Measurements from ENCODE around the gene JARID2.

Gene JARID2

GRCh38 chr6:15544321-15544900 is 298.5 kb downstream of the JARID2 start:
- no peak overlapping the region for H3K27ac Mint-ChIP-seq
- ATAC-seq (replicated peaks) (no peak), DNase-seq (no peak)
- H3K4me3 Mint-ChIP-seq: no peak overlapping the region
- H3K27me3 Mint-ChIP-seq: no peaks in the 10 kb centered on the region
- H3K36me3 Mint-ChIP-seq (ENCODE audit: insufficient read depth): peaks cover 7% of the 10 kb centered on the region
- peaks cover 4 to 17% of the 10 kb centered on the region in 2 donors for H3K4me1 Mint-ChIP-seq (ENCODE audit: low read depth in 2 of 2)
- no peaks in the 10 kb centered on the region for H3K9me3 Mint-ChIP-seq

- DNase-seq (no peak), ATAC-seq (replicated peaks) (no peak)
- Mint-ChIP-seq H3K27me3 (no peaks in the 10 kb centered on the region), H3K4me3 (no peak overlapping the region), H3K9me3 (no peaks in the 10 kb centered on the region), H3K36me3 (ENCODE audit: insufficient read depth) (no peaks in the 10 kb centered on the region), H3K27ac (no peak overlapping the region), H3K4me1 (ENCODE audit: low read depth in 2 of 2) (peaks cover 5 to 12% of the 10 kb centered on the region in 2 donors)
Observed at GRCh38 chr6:15546591-15546990, 300.7 kb downstream of the JARID2 start.

GRCh38 chr6:15547400-15547799 is 301.5 kb downstream of the JARID2 start:
- peaks cover 10 to 17% of the 10 kb centered on the region in 2 donors for H3K4me1 Mint-ChIP-seq (ENCODE audit: low read depth in 2 of 2)
- H3K9me3 Mint-ChIP-seq: no peaks in the 10 kb centered on the region
- ATAC-seq (replicated peaks): no peak
- no peaks in the 10 kb centered on the region for H3K36me3 Mint-ChIP-seq (ENCODE audit: insufficient read depth)
- H3K27me3 Mint-ChIP-seq: no peaks in the 10 kb centered on the region
- no peak overlapping the region for H3K27ac Mint-ChIP-seq
- DNase-seq: no peak
- H3K4me3 Mint-ChIP-seq: no peak overlapping the region

GRCh38 chr6:15549371-15549770 is 303.5 kb downstream of the JARID2 start:
- no peak for DNase-seq
- no peak overlapping the region for H3K4me3 Mint-ChIP-seq
- H3K27me3 Mint-ChIP-seq: no peaks in the 10 kb centered on the region
- no peaks in the 10 kb centered on the region for H3K36me3 Mint-ChIP-seq (ENCODE audit: insufficient read depth)
- no peak for ATAC-seq (replicated peaks)
- peaks cover 11 to 29% of the 10 kb centered on the region in 2 donors for H3K4me1 Mint-ChIP-seq (ENCODE audit: low read depth in 2 of 2)
- no peak overlapping the region for H3K27ac Mint-ChIP-seq
- no peaks in the 10 kb centered on the region for H3K9me3 Mint-ChIP-seq

GRCh38 chr6:15550546-15551123 is 304.8 kb downstream of the JARID2 start:
- Mint-ChIP-seq H3K9me3 (no peaks in the 10 kb centered on the region), H3K4me1 (ENCODE audit: low read depth in 2 of 2) (peaks cover 13 to 31% of the 10 kb centered on the region in 2 donors), H3K36me3 (ENCODE audit: insufficient read depth) (no peaks in the 10 kb centered on the region), H3K27me3 (no peaks in the 10 kb centered on the region), H3K27ac (peak overlapping the region in 1 of 2 donors; percentile 30), H3K4me3 (no peak overlapping the region)
- DNase-seq: no peak
- ATAC-seq (replicated peaks): no peak

- H3K4me1 Mint-ChIP-seq (ENCODE audit: low read depth in 2 of 2): peaks cover 13 to 31% of the 10 kb centered on the region in 2 donors
- DNase-seq: no peak
- no peak for ATAC-seq (replicated peaks)
- H3K9me3 Mint-ChIP-seq: no peaks in the 10 kb centered on the region
- no peak overlapping the region for H3K4me3 Mint-ChIP-seq
- no peaks in the 10 kb centered on the region for H3K27me3 Mint-ChIP-seq
- H3K36me3 Mint-ChIP-seq (ENCODE audit: insufficient read depth): no peaks in the 10 kb centered on the region
- peak overlapping the region in 1 of 2 donors; percentile 30 for H3K27ac Mint-ChIP-seq
Observed at GRCh38 chr6:15551262-15551661, 305.4 kb downstream of the JARID2 start.

- no peak for ATAC-seq (replicated peaks)
- H3K27ac Mint-ChIP-seq: no peak overlapping the region
- H3K36me3 Mint-ChIP-seq (ENCODE audit: insufficient read depth): no peaks in the 10 kb centered on the region
- H3K27me3 Mint-ChIP-seq: no peaks in the 10 kb centered on the region
- H3K4me3 Mint-ChIP-seq: no peak overlapping the region
- H3K9me3 Mint-ChIP-seq: no peaks in the 10 kb centered on the region
- H3K4me1 Mint-ChIP-seq (ENCODE audit: low read depth in 2 of 2): peaks cover 15 to 34% of the 10 kb centered on the region in 2 donors
- DNase-seq: no peak
Observed at GRCh38 chr6:15551798-15552197, 305.9 kb downstream of the JARID2 start.

GRCh38 chr6:15553031-15553430 is 307.2 kb downstream of the JARID2 start:
- H3K4me1 Mint-ChIP-seq (ENCODE audit: low read depth in 2 of 2): peaks cover 16 to 36% of the 10 kb centered on the region in 2 donors
- H3K27ac Mint-ChIP-seq: no peak overlapping the region
- no peak for ATAC-seq (replicated peaks)

GRCh38 chr6:15553736-15554294 is 307.9 kb downstream of the JARID2 start:
- no peak overlapping the region for H3K4me3 Mint-ChIP-seq
- H3K4me1 Mint-ChIP-seq (ENCODE audit: low read depth in 2 of 2): peaks cover 16 to 36% of the 10 kb centered on the region in 2 donors
- no peak for ATAC-seq (replicated peaks)

More at GRCh38 chr6:15553031-15553430, 307.2 kb downstream of the JARID2 start:
- DNase-seq: no peak
- Mint-ChIP-seq H3K27me3 (no peaks in the 10 kb centered on the region), H3K36me3 (ENCODE audit: insufficient read depth) (no peaks in the 10 kb centered on the region), H3K4me3 (no peak overlapping the region), H3K9me3 (no peaks in the 10 kb centered on the region)

GRCh38 chr6:15554728-15555100 is 308.8 kb downstream of the JARID2 start:
- Mint-ChIP-seq H3K27me3 (no peaks in the 10 kb centered on the region), H3K4me3 (no peak overlapping the region), H3K36me3 (ENCODE audit: insufficient read depth) (no peaks in the 10 kb centered on the region), H3K9me3 (no peaks in the 10 kb centered on the region), H3K4me1 (ENCODE audit: low read depth in 2 of 2) (peaks cover 16 to 36% of the 10 kb centered on the region in 2 donors), H3K27ac (peak overlapping the region in 1 of 2 donors; percentile 17)
- no peak for DNase-seq
- ATAC-seq (replicated peaks): no peak

More at GRCh38 chr6:15553736-15554294, 307.9 kb downstream of the JARID2 start:
- Mint-ChIP-seq H3K27me3 (no peaks in the 10 kb centered on the region), H3K27ac (no peak overlapping the region), H3K36me3 (ENCODE audit: insufficient read depth) (no peaks in the 10 kb centered on the region), H3K9me3 (no peaks in the 10 kb centered on the region)
- no peak for DNase-seq

- no peaks in the 10 kb centered on the region for H3K36me3 Mint-ChIP-seq (ENCODE audit: insufficient read depth)
- DNase-seq: no peak
- H3K27me3 Mint-ChIP-seq: no peaks in the 10 kb centered on the region
- no peak for ATAC-seq (replicated peaks)
- H3K4me1 Mint-ChIP-seq (ENCODE audit: low read depth in 2 of 2): peaks cover 16 to 36% of the 10 kb centered on the region in 2 donors
- no peak overlapping the region for H3K27ac Mint-ChIP-seq
- no peaks in the 10 kb centered on the region for H3K9me3 Mint-ChIP-seq
- no peak overlapping the region for H3K4me3 Mint-ChIP-seq
Observed at GRCh38 chr6:15555101-15556038, 309.5 kb downstream of the JARID2 start.

- Mint-ChIP-seq H3K36me3 (ENCODE audit: insufficient read depth) (no peaks in the 10 kb centered on the region), H3K27me3 (no peaks in the 10 kb centered on the region), H3K4me3 (no peak overlapping the region), H3K9me3 (no peaks in the 10 kb centered on the region), H3K4me1 (ENCODE audit: low read depth in 2 of 2) (peaks cover 10 to 27% of the 10 kb centered on the region in 2 donors), H3K27ac (peak overlapping the region in 1 of 2 donors; percentile 13)
- ATAC-seq (replicated peaks): no peak
- no peak for DNase-seq
Observed at GRCh38 chr6:15556711-15557110, 310.8 kb downstream of the JARID2 start.

- H3K9me3 Mint-ChIP-seq: no peaks in the 10 kb centered on the region
- no peaks in the 10 kb centered on the region for H3K36me3 Mint-ChIP-seq (ENCODE audit: insufficient read depth)
- no peaks in the 10 kb centered on the region for H3K27me3 Mint-ChIP-seq
- H3K27ac Mint-ChIP-seq: peak overlapping the region in 1 of 2 donors; percentile 13
- ATAC-seq (replicated peaks) (no peak), DNase-seq (no peak)
- peaks cover 6 to 23% of the 10 kb centered on the region in 2 donors for H3K4me1 Mint-ChIP-seq (ENCODE audit: low read depth in 2 of 2)
- no peak overlapping the region for H3K4me3 Mint-ChIP-seq
Observed at GRCh38 chr6:15557174-15557573, 311.3 kb downstream of the JARID2 start.
